Measurements from ENCODE around the gene PRKN. TPM values are rescaled to one million over a fixed set of nuclear protein-coding genes. Genes with fewer than 3 reads are reported as not detected.

The PRKN gene
- total and polyA plus RNA-seq, 9 donors = 3.0 to 15.0 (median 9.2) TPM

DNA sequence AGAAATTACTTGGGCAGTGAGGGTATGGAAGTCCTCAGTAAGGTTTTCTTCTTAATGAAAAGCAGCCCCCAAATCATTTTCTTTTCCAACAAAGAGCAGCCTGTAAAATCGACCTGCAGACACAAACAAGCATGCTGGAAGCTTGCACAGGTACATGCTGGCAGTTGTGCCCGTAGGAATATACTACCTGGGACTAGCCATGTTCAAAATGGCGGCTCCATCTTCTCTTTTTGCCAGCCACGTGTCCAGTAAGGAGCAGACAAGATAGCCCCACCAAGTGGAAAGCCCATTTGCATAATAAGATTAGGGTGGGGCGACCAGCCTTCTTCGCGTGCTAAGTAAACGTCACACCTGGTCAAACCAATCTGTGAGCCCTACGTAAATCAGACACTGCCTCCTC lies 1194.3 kb downstream of the PRKN start:
- Histone ChIP-seq H3K4me1 (ENCODE audit: insufficient read depth) (no peaks in the 10 kb centered on the region), H3K27ac (no peak overlapping the region), H3K9me3 (no peaks in the 10 kb centered on the region), H3K27me3 (no peaks in the 10 kb centered on the region), H3K4me3 (no peak overlapping the region), H3K36me3 (no peaks in the 10 kb centered on the region)
- TF ChIP-seq POLR2A (IDR thresholded peaks at IDR 0.05) = no peak
- TF ChIP-seq, protein P1, sequence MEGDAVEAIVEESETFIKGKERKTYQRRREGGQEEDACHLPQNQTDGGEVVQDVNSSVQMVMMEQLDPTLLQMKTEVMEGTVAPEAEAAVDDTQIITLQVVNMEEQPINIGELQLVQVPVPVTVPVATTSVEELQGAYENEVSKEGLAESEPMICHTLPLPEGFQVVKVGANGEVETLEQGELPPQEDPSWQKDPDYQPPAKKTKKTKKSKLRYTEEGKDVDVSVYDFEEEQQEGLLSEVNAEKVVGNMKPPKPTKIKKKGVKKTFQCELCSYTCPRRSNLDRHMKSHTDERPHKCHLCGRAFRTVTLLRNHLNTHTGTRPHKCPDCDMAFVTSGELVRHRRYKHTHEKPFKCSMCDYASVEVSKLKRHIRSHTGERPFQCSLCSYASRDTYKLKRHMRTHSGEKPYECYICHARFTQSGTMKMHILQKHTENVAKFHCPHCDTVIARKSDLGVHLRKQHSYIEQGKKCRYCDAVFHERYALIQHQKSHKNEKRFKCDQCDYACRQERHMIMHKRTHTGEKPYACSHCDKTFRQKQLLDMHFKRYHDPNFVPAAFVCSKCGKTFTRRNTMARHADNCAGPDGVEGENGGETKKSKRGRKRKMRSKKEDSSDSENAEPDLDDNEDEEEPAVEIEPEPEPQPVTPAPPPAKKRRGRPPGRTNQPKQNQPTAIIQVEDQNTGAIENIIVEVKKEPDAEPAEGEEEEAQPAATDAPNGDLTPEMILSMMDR (IDR thresholded peaks at IDR 0.05) = no peak
- no peak for TF ChIP-seq EP300 (IDR thresholded peaks at IDR 0.05)
- WGBS, 3 donors = 82 to 89% (median 89%) methylated on average over 9 of the region's 9 CpGs
- DNase-seq = no peak
- intact Hi-C loops (cut with DNase I) = no loop called here

DNA sequence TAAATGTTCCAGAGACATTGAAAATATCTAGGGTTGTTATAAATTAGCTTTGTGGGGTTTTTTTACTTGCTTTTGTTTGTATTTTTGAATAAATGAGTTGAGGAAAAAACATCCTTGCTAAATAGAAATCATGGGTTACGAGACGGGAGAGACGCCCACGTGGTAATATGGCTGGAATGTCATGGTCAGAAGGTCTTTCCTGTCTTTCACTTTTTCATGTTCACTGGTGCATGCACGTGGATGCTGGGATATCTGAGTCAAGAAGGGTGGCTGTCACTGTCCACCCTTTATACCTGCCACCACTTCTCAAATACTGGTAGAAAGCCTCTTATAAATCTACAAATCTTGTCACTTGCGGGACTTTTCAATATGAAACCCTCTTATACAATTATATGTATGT lies 1195.0 kb downstream of the PRKN start:
- intact Hi-C loops (cut with DNase I) = no loop called here
- Histone ChIP-seq H3K4me3 (no peak overlapping the region), H3K27me3 (no peaks in the 10 kb centered on the region), H3K36me3 (no peaks in the 10 kb centered on the region), H3K9me3 (no peaks in the 10 kb centered on the region), H3K27ac (no peak overlapping the region), H3K4me1 (ENCODE audit: insufficient read depth) (no peaks in the 10 kb centered on the region)
- WGBS, 3 donors = 89 to 93% (median 92%) methylated on average over 6 of the region's 6 CpGs
- DNase-seq = no peak
- no peak for TF ChIP-seq EP300 (IDR thresholded peaks at IDR 0.05)
- TF ChIP-seq POLR2A (IDR thresholded peaks at IDR 0.05) = no peak
- TF ChIP-seq, protein P1 (IDR thresholded peaks at IDR 0.05) = no peak

DNA sequence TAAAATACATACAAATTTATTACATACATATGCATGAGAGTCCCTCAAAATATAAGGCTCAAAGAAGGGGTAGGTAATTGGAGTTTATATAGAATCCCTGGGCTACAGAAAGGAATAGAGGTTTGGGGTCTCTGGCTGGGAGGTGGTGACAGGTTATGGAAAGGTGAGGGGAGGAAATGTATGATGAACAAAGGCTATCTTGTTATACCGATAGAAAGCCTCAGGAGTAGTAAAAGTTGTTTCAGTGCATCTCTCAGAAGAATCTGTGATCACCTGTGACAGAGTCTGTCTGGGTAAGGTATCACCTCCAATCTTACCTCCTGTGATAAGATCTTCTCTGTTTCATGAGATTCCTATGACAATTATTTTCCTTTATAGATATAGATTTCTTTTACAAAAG lies 1200.8 kb downstream of the PRKN start:
- intact Hi-C loops (cut with DNase I) = no loop called here
- Histone ChIP-seq H3K36me3 (no peaks in the 10 kb centered on the region), H3K27ac (no peak overlapping the region), H3K4me1 (ENCODE audit: insufficient read depth) (no peaks in the 10 kb centered on the region), H3K4me3 (no peak overlapping the region), H3K27me3 (no peaks in the 10 kb centered on the region), H3K9me3 (no peaks in the 10 kb centered on the region)
- 94 to 100% (median 98%) methylated on average over 1 of the region's 1 CpG for WGBS, 3 donors
- TF ChIP-seq POLR2A (IDR thresholded peaks at IDR 0.05) (no peak), EP300 (IDR thresholded peaks at IDR 0.05) (no peak)
- TF ChIP-seq, protein P1 (IDR thresholded peaks at IDR 0.05) = no peak
- DNase-seq = no peak

DNA sequence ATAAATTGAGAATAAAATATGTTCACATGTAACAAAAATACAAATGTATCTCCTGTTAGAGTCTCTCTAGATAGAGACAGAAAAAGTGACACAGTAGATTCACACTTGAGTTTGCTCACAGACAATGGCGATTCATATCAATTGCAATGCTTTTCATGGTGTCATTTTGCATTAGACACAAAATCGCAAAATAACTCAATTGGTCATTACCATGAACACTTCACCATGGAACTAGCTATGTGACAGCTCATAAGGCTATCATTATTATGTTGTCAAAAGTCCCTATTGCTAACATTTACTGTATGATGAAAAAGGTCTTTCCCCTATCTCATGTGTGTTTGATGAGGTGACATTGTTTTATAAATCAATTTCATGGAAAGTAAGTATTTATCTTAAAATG lies 1204.2 kb downstream of the PRKN start:
- Histone ChIP-seq H3K9me3 (no peaks in the 10 kb centered on the region), H3K36me3 (no peaks in the 10 kb centered on the region), H3K4me1 (ENCODE audit: insufficient read depth) (no peaks in the 10 kb centered on the region), H3K27me3 (no peaks in the 10 kb centered on the region), H3K4me3 (no peak overlapping the region), H3K27ac (no peak overlapping the region)
- DNase-seq = no peak
- intact Hi-C loops (cut with DNase I) = no loop called here
- 93 to 95% (median 94%) methylated on average over 2 of the region's 2 CpGs for WGBS, 3 donors
- TF ChIP-seq EP300 (IDR thresholded peaks at IDR 0.05) = no peak
- TF ChIP-seq, protein P1 (IDR thresholded peaks at IDR 0.05) = no peak
- TF ChIP-seq POLR2A (IDR thresholded peaks at IDR 0.05) = no peak

DNA sequence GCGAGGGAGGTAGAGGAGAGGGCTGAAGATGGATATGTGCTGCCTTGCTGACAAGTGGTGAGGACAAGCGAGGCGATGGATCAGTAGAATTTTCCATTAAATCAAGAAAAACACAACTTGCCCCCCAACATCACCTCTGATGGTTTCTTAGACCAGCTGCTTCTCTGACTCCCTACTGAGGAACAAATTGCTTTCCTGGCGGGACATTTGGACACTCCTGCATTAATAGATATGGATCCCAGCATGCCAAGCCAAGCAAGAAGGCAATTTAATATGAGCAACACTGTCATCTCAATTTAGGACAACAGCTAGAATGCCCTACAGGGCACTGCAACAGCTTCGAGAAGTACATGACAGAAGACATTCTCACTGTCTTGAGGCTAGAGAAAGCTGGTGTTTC lies 1205.3 kb downstream of the PRKN start:
- Histone ChIP-seq H3K27me3 (no peaks in the 10 kb centered on the region), H3K4me3 (no peak overlapping the region), H3K27ac (no peak overlapping the region), H3K9me3 (no peaks in the 10 kb centered on the region), H3K36me3 (no peaks in the 10 kb centered on the region), H3K4me1 (ENCODE audit: insufficient read depth) (no peaks in the 10 kb centered on the region)
- no peak for DNase-seq
- intact Hi-C loops (cut with DNase I) = no loop called here
- no peak for TF ChIP-seq POLR2A (IDR thresholded peaks at IDR 0.05)
- no peak for TF ChIP-seq EP300 (IDR thresholded peaks at IDR 0.05)
- TF ChIP-seq, protein P1 (IDR thresholded peaks at IDR 0.05) = no peak
- 93 to 97% (median 97%) methylated on average over 5 of the region's 5 CpGs for WGBS, 3 donors
